Measurements from ENCODE around the gene SFTPA2. TPM values are rescaled to one million over a fixed set of nuclear protein-coding genes. Genes with fewer than 3 reads are reported as not detected.
"Not testable (repeated sequence)": the region's sequence is repeated elsewhere in the genome, so short reads cannot be mapped to it uniquely, and the experiment has no call there.

Gene SFTPA2
- total RNA-seq, 4 donors from 2014 or later: not detected

GRCh38 chr10:79509934-79510508, 50.2 kb downstream of the SFTPA2 start:
- DNase-seq (ENCODE audit: low spot score in 2 of 2); H3K4me1 ChIP-seq; H3K36me3 ChIP-seq; H3K27ac ChIP-seq; H3K9me3 ChIP-seq; H3K4me3 ChIP-seq; H3K27me3 ChIP-seq: not testable (repeated sequence)
- 65% methylated on average over 2 of the region's 5 CpGs for WGBS

- not testable (repeated sequence) for DNase-seq (ENCODE audit: low spot score in 2 of 2); H3K27ac ChIP-seq; H3K27me3 ChIP-seq; H3K36me3 ChIP-seq; H3K4me3 ChIP-seq; H3K9me3 ChIP-seq; H3K4me1 ChIP-seq
- 100% methylated on average over 2 of the region's 3 CpGs for WGBS
Measured at GRCh38 chr10:79509306-79509933, 50.8 kb downstream of the SFTPA2 start.

GRCh38 chr10:79508245-79508644, 52.0 kb downstream of the SFTPA2 start:
- H3K27ac ChIP-seq; DNase-seq (ENCODE audit: low spot score in 2 of 2); H3K4me1 ChIP-seq; H3K27me3 ChIP-seq; H3K36me3 ChIP-seq; H3K4me3 ChIP-seq; H3K9me3 ChIP-seq: not testable (repeated sequence)
- 79% methylated on average over 3 of the region's 4 CpGs for WGBS

- DNase-seq (ENCODE audit: low spot score in 2 of 2): no peak
- H3K36me3 ChIP-seq: no peaks in the 10 kb centered on the region
- H3K9me3 ChIP-seq: no peaks in the 10 kb centered on the region
Measured at GRCh38 chr10:79507440-79508167, 52.6 kb downstream of the SFTPA2 start.

More at GRCh38 chr10:79507440-79508167, 52.6 kb downstream of the SFTPA2 start:
- H3K4me1 ChIP-seq: no peaks in the 10 kb centered on the region
- no peak overlapping the region for H3K27ac ChIP-seq
- WGBS: 84% methylated on average over 9 of the region's 9 CpGs
- peaks cover 7% of the 10 kb centered on the region for H3K27me3 ChIP-seq
- no peak overlapping the region for H3K4me3 ChIP-seq
- TF ChIP-seq CTCF (IDR thresholded peaks at IDR 0.05) (no peak), POLR2AphosphoS5 (IDR thresholded peaks at IDR 0.05) (no peak), EP300 (IDR thresholded peaks at IDR 0.05) (no peak)

Other genes with a start within 250 kb of the SFTPA2 start
- gene PPIF, start 212.9 kb downstream of the SFTPA2 start, total RNA-seq: 10 to 100 TPM; 41.0 to 92.8 (median 71.1) TPM
- gene ZCCHC24, start 114.8 kb downstream of the SFTPA2 start, total RNA-seq: 10 to 100 TPM in 2 of 4 donors, 1 to 10 TPM in 2; 8.9 to 17.3 (median 12.8) TPM
- gene EIF5AL1, start 47.9 kb downstream of the SFTPA2 start, total RNA-seq: under 1 TPM in 3 of 4 donors, not detected in 1; 0.23 to 0.52 (median 0.47) TPM
- gene SFTPA1, start 50.5 kb upstream of the SFTPA2 start, total RNA-seq: not detected
- gene NUTM2B, start 142.8 kb upstream of the SFTPA2 start, total RNA-seq: under 1 TPM in 3 of 4 donors, not detected in 1; 0.11 to 0.25 (median 0.24) TPM

Data from suprapubic skin (tissue), 4 donors.